NB4 (cell line): Measurements from ENCODE around the gene DENND1B.

ENCODE experiments used
- DNase-seq: peaks from one replicate; pipeline ENCODE4 v3.0.0; 2010; ENCODE audit warnings: low read depth
- H3K4me3 ChIP-seq: one replicate; pipeline ENCODE4 v1.5.1; 2011; ENCODE audit warnings: mild to moderate bottlenecking, low read depth, low read length, moderate library complexity
- CTCF ChIP-seq: IDR thresholded peaks from one replicate; pipeline ENCODE4 v1.5.1; 2012; ENCODE audit warnings: low read depth, low read length
- MAX ChIP-seq: IDR thresholded peaks from 2 replicates; pipeline ENCODE4 v1.6.1; 2011; ENCODE audit warnings: low read depth, low read length
- MYC ChIP-seq: IDR thresholded peaks from 2 replicates; pipeline ENCODE4 v1.6.1; 2011; ENCODE audit warnings: low read depth, low read length
- POLR2A ChIP-seq: IDR thresholded peaks from 2 replicates; pipeline ENCODE4 v1.6.1; 2011; ENCODE audit warnings: mild to moderate bottlenecking; ENCODE audit not compliant: insufficient read length; ENCODE audit errors: extremely low read depth

DENND1B gene

GRCh38 chr1:197787623-197788536 is 12.6 kb upstream of the DENND1B start:
- no peak overlapping the region for H3K4me3 ChIP-seq
- TF ChIP-seq POLR2A (no peak), CTCF (no peak), MAX (no peak), MYC (no peak)
- no peak for DNase-seq

- TF ChIP-seq CTCF = no peak
- no peak for TF ChIP-seq POLR2A
- no peak for TF ChIP-seq MAX
- TF ChIP-seq MYC = no peak
- H3K4me3 ChIP-seq = no peak overlapping the region
- DNase-seq = no peak
These were observed 11.8 kb upstream of the DENND1B start for GRCh38 chr1:197787056-197787455.

GRCh38 chr1:197786280-197786679 is 11.0 kb upstream of the DENND1B start:
- no peak for DNase-seq
- no peak overlapping the region for H3K4me3 ChIP-seq
- TF ChIP-seq POLR2A (no peak), MAX (no peak), MYC (no peak), CTCF (no peak)

- no peak for DNase-seq
- no peak for TF ChIP-seq MYC
- TF ChIP-seq MAX = no peak
- no peak for TF ChIP-seq POLR2A
- TF ChIP-seq CTCF = no peak
- no peak overlapping the region for H3K4me3 ChIP-seq
These were observed 8.2 kb upstream of the DENND1B start for GRCh38 chr1:197783510-197783948.

- TF ChIP-seq POLR2A (no peak), MAX (no peak), CTCF (no peak), MYC (no peak)
- no peak for DNase-seq
These were observed 7.6 kb upstream of the DENND1B start for GRCh38 chr1:197782722-197783360.

More at GRCh38 chr1:197782722-197783360, 7.6 kb upstream of the DENND1B start:
- no peak overlapping the region for H3K4me3 ChIP-seq
